Neural progenitor cell (in vitro differentiated cells): ENCODE data around the gene TRIML2. TPM values are rescaled to one million over a fixed set of nuclear protein-coding genes. Genes with fewer than 3 reads are reported as not detected.

ENCODE experiments used
- DNase-seq: peaks from one replicate; pipeline ENCODE4 v3.0.0-alpha.2; 2016; ENCODE audit warnings: low spot score
- H2AFZ ChIP-seq: fragments of 200-600 bp; sonication (generic); replicated peaks from 2 replicates; pipeline ENCODE4 v1.6.1; 2016; ENCODE audit warnings: antibody characterized with exemption
- H3F3A ChIP-seq: fragments of 200-600 bp; sonication (generic); 2 replicates; pipeline ENCODE4 v1.6.1; 2016; ENCODE audit warnings: antibody characterized with exemption, low read depth
- H3K27ac ChIP-seq: fragments of 200-600 bp; sonication (generic); 2 replicates; pipeline ENCODE4 v1.5.1; 2016; ENCODE audit warnings: mild to moderate bottlenecking
- H3K27me3 ChIP-seq: fragments of 200-600 bp; sonication (generic); 2 replicates; pipeline ENCODE4 v1.6.1; 2016; ENCODE audit warnings: mild to moderate bottlenecking, moderate library complexity
- H3K36me3 ChIP-seq: fragments of 200-600 bp; sonication (generic); 2 replicates; pipeline ENCODE4 v1.5.1; 2016
- H3K4me1 ChIP-seq: fragments of 200-600 bp; sonication (generic); 2 replicates; pipeline ENCODE4 v1.6.1; 2016; ENCODE audit warnings: mixed run types
- H3K4me2 ChIP-seq: fragments of 200-600 bp; sonication (generic); 2 replicates; pipeline ENCODE4 v1.6.1; 2016
- H3K4me3 ChIP-seq: fragments of 200-600 bp; sonication (generic); 2 replicates; pipeline ENCODE4 v1.5.1; 2016
- H3K79me2 ChIP-seq: fragments of 200-600 bp; sonication (generic); 2 replicates; pipeline ENCODE4 v1.6.1; 2016; ENCODE audit warnings: low read depth
- H3K9ac ChIP-seq: fragments of 200-600 bp; sonication (generic); 2 replicates; pipeline ENCODE4 v1.6.1; 2016
- H3K9me3 ChIP-seq: fragments of 200-600 bp; sonication (generic); 2 replicates; pipeline ENCODE4 v1.5.1; 2016; ENCODE audit warnings: low read depth
- H4K20me1 ChIP-seq: fragments of 200-600 bp; sonication (generic); 2 replicates; pipeline ENCODE4 v1.6.1; 2016; ENCODE audit warnings: low read depth
- H3K27ac Mint-ChIP-seq: 3 replicates; pipeline ENCODE4 v1.8.0; 2021; ENCODE audit warnings: mixed read lengths
- H3K27me3 Mint-ChIP-seq: 2 replicates; pipeline ENCODE4 v1.8.0; 2022; ENCODE audit warnings: low read depth, mild to moderate bottlenecking, inconsistent platforms, moderate library complexity, mixed read lengths; ENCODE audit not compliant: insufficient read depth
- H3K36me3 Mint-ChIP-seq: 3 replicates; pipeline ENCODE4 v1.8.0; 2021; ENCODE audit warnings: mixed read lengths
- H3K4me1 Mint-ChIP-seq: 3 replicates; pipeline ENCODE4 v1.8.0; 2021; ENCODE audit warnings: mixed read lengths
- H3K4me3 Mint-ChIP-seq: 3 replicates; pipeline ENCODE4 v1.8.0; 2021; ENCODE audit warnings: mild to moderate bottlenecking, moderate library complexity, mixed read lengths
- H3K9me3 Mint-ChIP-seq: 3 replicates; pipeline ENCODE4 v1.8.0; 2020; ENCODE audit warnings: mixed read lengths
- EZH2 ChIP-seq: fragments of 200-600 bp; sonication (generic); IDR thresholded peaks from 2 replicates; pipeline ENCODE4 v1.6.1; 2017; ENCODE audit warnings: antibody characterized with exemption, mild to moderate bottlenecking, moderate library complexity
- EZH2phosphoT487 ChIP-seq: fragments of 200-600 bp; sonication (generic); IDR thresholded peaks from 2 replicates; pipeline ENCODE4 v1.6.1; 2017; ENCODE audit warnings: antibody characterized with exemption
- small RNA-seq: library from RNA; depleted of rRNA; stranded (forward); fragments of <200 nt; gene quantifications from one replicate; pipeline ENCODE3, GENCODE V24; 2015
- total RNA-seq: library from RNA; depleted of rRNA; stranded (reverse); fragments of >200 nt; gene quantifications from 2 replicates; pipeline ENCODE4 v1.2.3, GENCODE V29; 2015; ENCODE audit warnings: low replicate concordance
- TF ChIP-seq, protein P1 (sequence below): fragments of 200-600 bp; sonication (generic); IDR thresholded peaks from 2 replicates; pipeline ENCODE4 v1.5.1; 2017; ENCODE audit warnings: antibody characterized with exemption, mild to moderate bottlenecking

The TRIML2 gene
- total RNA-seq, 1 donor from 2014 or later = 0.65 TPM

DNA sequence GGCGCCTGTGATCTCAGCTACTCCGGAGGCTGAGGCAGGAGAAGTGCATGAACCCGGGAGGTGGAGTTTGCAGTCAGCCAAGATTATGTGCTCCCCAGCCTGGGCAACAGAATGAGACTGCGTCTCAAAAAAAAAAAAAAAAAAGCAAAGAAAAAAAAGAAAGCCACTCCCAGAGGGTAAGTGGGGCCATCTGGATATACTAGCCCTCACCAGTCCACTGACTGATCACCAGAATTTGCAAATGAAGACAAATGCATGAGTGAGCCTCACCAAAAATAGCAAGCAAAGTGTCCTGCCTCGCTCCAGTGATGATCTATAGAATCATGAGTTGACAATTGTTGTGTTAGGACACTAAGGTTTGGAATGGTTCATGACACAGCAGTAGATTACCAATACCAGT, 66.2 kb downstream of the TRIML2 start:
- Histone ChIP-seq H3K27ac (no peak overlapping the region), H2AFZ (no peak overlapping the region), H4K20me1 (no peaks in the 10 kb centered on the region), H3F3A (no peaks in the 10 kb centered on the region), H3K4me1 (no peaks in the 10 kb centered on the region), H3K9ac (no peak overlapping the region), H3K4me2 (no peak overlapping the region), H3K27me3 (no peaks in the 10 kb centered on the region), H3K36me3 (no peaks in the 10 kb centered on the region), H3K9me3 (no peaks in the 10 kb centered on the region), H3K79me2 (no peaks in the 10 kb centered on the region), H3K4me3 (no peak overlapping the region)
- Mint-ChIP-seq H3K27me3 (peaks cover 2% of the 10 kb centered on the region), H3K27ac (no peak overlapping the region), H3K36me3 (no peaks in the 10 kb centered on the region), H3K4me1 (peaks cover 5% of the 10 kb centered on the region), H3K9me3 (peaks cover 14% of the 10 kb centered on the region), H3K4me3 (no peak overlapping the region)
- DNase-seq = no peak
- TF ChIP-seq EZH2phosphoT487 (no peak), EZH2 (no peak)
- TF ChIP-seq, protein P1, sequence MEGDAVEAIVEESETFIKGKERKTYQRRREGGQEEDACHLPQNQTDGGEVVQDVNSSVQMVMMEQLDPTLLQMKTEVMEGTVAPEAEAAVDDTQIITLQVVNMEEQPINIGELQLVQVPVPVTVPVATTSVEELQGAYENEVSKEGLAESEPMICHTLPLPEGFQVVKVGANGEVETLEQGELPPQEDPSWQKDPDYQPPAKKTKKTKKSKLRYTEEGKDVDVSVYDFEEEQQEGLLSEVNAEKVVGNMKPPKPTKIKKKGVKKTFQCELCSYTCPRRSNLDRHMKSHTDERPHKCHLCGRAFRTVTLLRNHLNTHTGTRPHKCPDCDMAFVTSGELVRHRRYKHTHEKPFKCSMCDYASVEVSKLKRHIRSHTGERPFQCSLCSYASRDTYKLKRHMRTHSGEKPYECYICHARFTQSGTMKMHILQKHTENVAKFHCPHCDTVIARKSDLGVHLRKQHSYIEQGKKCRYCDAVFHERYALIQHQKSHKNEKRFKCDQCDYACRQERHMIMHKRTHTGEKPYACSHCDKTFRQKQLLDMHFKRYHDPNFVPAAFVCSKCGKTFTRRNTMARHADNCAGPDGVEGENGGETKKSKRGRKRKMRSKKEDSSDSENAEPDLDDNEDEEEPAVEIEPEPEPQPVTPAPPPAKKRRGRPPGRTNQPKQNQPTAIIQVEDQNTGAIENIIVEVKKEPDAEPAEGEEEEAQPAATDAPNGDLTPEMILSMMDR = no peak

DNA sequence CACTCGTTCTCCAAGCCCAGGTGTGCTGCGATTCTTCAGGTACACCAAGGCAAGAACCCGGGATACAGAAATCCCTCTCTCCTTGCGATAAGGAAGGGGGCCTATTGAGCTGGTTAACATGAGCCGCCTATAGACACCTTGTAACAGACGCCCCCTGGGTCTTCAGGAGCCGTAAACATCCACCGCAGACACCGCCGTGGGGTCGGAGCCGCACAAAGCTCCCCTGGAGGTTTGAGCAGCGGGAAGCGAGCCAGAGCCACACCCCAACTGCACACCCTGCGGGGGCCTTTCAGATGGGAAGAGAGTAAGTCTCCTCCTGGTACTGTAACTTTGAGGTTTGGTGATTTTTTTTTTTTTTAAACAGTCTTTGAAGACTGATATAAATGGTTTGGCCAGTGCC, 67.2 kb downstream of the TRIML2 start:
- Histone ChIP-seq H3K4me1 (no peaks in the 10 kb centered on the region), H3K9ac (no peak overlapping the region), H3K27me3 (no peaks in the 10 kb centered on the region), H3K4me3 (no peak overlapping the region), H3K36me3 (no peaks in the 10 kb centered on the region), H2AFZ (no peak overlapping the region), H3K27ac (no peak overlapping the region), H4K20me1 (no peaks in the 10 kb centered on the region), H3F3A (no peaks in the 10 kb centered on the region), H3K79me2 (no peaks in the 10 kb centered on the region), H3K9me3 (no peaks in the 10 kb centered on the region), H3K4me2 (no peak overlapping the region)
- Mint-ChIP-seq H3K36me3 (no peaks in the 10 kb centered on the region), H3K4me1 (peaks cover 5% of the 10 kb centered on the region), H3K4me3 (no peak overlapping the region), H3K27me3 (peaks cover 2% of the 10 kb centered on the region), H3K27ac (no peak overlapping the region), H3K9me3 (peaks cover 14% of the 10 kb centered on the region)
- TF ChIP-seq EZH2phosphoT487 (no peak), EZH2 (no peak)
- TF ChIP-seq, protein P1 = no peak
- DNase-seq = no peak

DNA sequence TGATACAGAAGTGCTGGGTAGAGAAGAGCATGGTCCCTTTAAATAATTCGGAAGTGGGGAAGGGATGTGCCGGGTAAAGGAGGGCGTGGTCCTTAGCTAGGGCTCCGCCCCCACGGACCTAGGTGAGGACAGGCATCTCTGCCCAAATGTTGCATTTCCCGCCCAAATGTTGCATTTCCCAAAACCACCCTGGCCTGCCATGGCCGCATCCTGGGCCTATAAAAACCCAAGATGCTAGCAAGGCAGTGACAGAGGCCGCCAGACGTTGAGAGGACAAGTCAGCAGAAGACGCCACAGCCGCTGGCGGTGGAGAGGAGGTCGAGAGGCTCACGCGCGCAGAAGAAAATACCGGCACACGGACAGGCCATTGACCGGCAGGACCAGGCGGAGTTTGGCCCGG, 67.7 kb downstream of the TRIML2 start:
- Histone ChIP-seq H3K9me3 (no peaks in the 10 kb centered on the region), H3F3A (no peaks in the 10 kb centered on the region), H3K4me2 (no peak overlapping the region), H3K27ac (no peak overlapping the region), H4K20me1 (no peaks in the 10 kb centered on the region), H3K9ac (no peak overlapping the region), H2AFZ (no peak overlapping the region), H3K27me3 (no peaks in the 10 kb centered on the region), H3K4me3 (no peak overlapping the region), H3K79me2 (no peaks in the 10 kb centered on the region), H3K4me1 (no peaks in the 10 kb centered on the region), H3K36me3 (no peaks in the 10 kb centered on the region)
- H3K4me1 Mint-ChIP-seq = peaks cover 3% of the 10 kb centered on the region
- H3K9me3 Mint-ChIP-seq = peaks cover 14% of the 10 kb centered on the region
- TF ChIP-seq EZH2phosphoT487 = no peak
- no peak for TF ChIP-seq EZH2
- TF ChIP-seq, protein P1 = no peak
- no peak overlapping the region for H3K27ac Mint-ChIP-seq
- DNase-seq = no peak
- peaks cover 2% of the 10 kb centered on the region for H3K27me3 Mint-ChIP-seq
- H3K36me3 Mint-ChIP-seq = no peaks in the 10 kb centered on the region
- no peak overlapping the region for H3K4me3 Mint-ChIP-seq

Small RNA genes lying within 50 kb of the gene (small RNA-seq; reads per million reads assigned to genes)
- not detected for gene RNU6-173P

Other genes with a start within 250 kb of the TRIML2 start
- gene ZFP42, start 113.8 kb downstream of the TRIML2 start, total RNA-seq = 36.4 and 54.5 TPM in 2 replicates
- gene TRIML1, start 29.8 kb upstream of the TRIML2 start, total RNA-seq = not detected in 2 replicates